ENCODE data around the gene PI16. TPM values are rescaled to one million over a fixed set of nuclear protein-coding genes. Genes with fewer than 3 reads are reported as not detected.

Gene PI16, protein sequence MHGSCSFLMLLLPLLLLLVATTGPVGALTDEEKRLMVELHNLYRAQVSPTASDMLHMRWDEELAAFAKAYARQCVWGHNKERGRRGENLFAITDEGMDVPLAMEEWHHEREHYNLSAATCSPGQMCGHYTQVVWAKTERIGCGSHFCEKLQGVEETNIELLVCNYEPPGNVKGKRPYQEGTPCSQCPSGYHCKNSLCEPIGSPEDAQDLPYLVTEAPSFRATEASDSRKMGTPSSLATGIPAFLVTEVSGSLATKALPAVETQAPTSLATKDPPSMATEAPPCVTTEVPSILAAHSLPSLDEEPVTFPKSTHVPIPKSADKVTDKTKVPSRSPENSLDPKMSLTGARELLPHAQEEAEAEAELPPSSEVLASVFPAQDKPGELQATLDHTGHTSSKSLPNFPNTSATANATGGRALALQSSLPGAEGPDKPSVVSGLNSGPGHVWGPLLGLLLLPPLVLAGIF
- total RNA-seq (2021) = 0.09 to 0.17 TPM in 2 of 3 replicates, not detected in the other
- not detected for Bru-seq, nascent RNA
- long read RNA-seq, experiment 1 = 0 reads
- long read RNA-seq, experiment 2 = 0 reads
- long read RNA-seq, experiment 3 = 0 reads

DNA sequence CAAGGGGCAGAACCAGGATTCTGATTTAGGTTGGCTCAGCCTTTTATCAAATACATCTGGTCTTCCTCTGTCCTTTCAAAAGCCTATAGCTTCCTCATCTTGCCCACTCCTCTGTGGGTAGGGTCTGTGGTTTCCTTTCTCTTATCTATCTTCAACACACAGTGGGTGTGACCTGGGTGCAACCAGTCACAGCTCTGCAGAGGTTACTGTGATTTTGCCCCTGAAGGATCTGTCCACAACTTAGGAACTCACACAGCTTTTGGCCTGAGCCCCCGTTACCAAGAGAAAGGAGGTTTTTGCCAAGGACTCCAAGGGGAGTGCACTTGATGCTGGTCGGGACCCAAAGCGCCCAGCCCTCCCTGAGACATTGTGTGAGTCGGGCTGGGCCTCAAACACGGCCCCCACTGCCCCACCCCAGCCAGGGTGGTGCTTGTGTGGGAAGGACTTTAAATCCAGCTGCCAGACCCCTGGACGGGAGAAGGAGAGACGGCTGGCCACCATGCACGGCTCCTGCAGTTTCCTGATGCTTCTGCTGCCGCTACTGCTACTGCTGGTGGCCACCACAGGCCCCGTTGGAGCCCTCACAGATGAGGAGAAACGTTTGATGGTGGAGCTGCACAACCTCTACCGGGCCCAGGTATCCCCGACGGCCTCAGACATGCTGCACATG lies at the start of gene PI16:
Gene PI16 (plus strand): TSS at position 477 of the 670 bp plus-strand sequence. CDS start 23 bp downstream, at position 500.
- H3K36me3 Mint-ChIP-seq = no peaks in the 10 kb centered on the region
- no peaks in the 10 kb centered on the region for H3K27me3 Mint-ChIP-seq (ENCODE audit: low read depth)
- H3K4me1 Mint-ChIP-seq = peaks cover 20% of the 10 kb centered on the region
- DNase-seq (ENCODE audit: low spot score) = peak; percentile 8
- no peak for TF ChIP-seq EMX1 (CRISPR knock-in tag; IDR thresholded peaks at IDR 0.05)
- TF ChIP-seq, protein P1, sequence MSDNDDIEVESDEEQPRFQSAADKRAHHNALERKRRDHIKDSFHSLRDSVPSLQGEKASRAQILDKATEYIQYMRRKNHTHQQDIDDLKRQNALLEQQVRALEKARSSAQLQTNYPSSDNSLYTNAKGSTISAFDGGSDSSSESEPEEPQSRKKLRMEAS (CRISPR knock-in tag; IDR thresholded peaks at IDR 0.05) = no peak
- TF ChIP-seq, protein P2, sequence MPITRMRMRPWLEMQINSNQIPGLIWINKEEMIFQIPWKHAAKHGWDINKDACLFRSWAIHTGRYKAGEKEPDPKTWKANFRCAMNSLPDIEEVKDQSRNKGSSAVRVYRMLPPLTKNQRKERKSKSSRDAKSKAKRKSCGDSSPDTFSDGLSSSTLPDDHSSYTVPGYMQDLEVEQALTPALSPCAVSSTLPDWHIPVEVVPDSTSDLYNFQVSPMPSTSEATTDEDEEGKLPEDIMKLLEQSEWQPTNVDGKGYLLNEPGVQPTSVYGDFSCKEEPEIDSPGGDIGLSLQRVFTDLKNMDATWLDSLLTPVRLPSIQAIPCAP (CRISPR knock-in tag; IDR thresholded peaks at IDR 0.05) = no peak
- TF ChIP-seq, protein P3, sequence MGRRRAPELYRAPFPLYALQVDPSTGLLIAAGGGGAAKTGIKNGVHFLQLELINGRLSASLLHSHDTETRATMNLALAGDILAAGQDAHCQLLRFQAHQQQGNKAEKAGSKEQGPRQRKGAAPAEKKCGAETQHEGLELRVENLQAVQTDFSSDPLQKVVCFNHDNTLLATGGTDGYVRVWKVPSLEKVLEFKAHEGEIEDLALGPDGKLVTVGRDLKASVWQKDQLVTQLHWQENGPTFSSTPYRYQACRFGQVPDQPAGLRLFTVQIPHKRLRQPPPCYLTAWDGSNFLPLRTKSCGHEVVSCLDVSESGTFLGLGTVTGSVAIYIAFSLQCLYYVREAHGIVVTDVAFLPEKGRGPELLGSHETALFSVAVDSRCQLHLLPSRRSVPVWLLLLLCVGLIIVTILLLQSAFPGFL (CRISPR knock-in tag; IDR thresholded peaks at IDR 0.05; ENCODE audit: borderline replicate concordance) = no peak
- TF ChIP-seq, protein P4, sequence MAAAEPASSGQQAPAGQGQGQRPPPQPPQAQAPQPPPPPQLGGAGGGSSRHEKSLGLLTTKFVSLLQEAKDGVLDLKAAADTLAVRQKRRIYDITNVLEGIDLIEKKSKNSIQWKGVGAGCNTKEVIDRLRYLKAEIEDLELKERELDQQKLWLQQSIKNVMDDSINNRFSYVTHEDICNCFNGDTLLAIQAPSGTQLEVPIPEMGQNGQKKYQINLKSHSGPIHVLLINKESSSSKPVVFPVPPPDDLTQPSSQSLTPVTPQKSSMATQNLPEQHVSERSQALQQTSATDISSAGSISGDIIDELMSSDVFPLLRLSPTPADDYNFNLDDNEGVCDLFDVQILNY (CRISPR knock-in tag; IDR thresholded peaks at IDR 0.05) = no peak
- no peak for TF ChIP-seq ZNF121 (CRISPR knock-in tag; IDR thresholded peaks at IDR 0.05)
- TF ChIP-seq, protein P5, sequence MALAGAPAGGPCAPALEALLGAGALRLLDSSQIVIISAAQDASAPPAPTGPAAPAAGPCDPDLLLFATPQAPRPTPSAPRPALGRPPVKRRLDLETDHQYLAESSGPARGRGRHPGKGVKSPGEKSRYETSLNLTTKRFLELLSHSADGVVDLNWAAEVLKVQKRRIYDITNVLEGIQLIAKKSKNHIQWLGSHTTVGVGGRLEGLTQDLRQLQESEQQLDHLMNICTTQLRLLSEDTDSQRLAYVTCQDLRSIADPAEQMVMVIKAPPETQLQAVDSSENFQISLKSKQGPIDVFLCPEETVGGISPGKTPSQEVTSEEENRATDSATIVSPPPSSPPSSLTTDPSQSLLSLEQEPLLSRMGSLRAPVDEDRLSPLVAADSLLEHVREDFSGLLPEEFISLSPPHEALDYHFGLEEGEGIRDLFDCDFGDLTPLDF (CRISPR knock-in tag; IDR thresholded peaks at IDR 0.05) = no peak
- TF ChIP-seq ESRRA (CRISPR knock-in tag; IDR thresholded peaks at IDR 0.05; ENCODE audit: borderline replicate concordance) = no peak
- TF ChIP-seq, protein P6, sequence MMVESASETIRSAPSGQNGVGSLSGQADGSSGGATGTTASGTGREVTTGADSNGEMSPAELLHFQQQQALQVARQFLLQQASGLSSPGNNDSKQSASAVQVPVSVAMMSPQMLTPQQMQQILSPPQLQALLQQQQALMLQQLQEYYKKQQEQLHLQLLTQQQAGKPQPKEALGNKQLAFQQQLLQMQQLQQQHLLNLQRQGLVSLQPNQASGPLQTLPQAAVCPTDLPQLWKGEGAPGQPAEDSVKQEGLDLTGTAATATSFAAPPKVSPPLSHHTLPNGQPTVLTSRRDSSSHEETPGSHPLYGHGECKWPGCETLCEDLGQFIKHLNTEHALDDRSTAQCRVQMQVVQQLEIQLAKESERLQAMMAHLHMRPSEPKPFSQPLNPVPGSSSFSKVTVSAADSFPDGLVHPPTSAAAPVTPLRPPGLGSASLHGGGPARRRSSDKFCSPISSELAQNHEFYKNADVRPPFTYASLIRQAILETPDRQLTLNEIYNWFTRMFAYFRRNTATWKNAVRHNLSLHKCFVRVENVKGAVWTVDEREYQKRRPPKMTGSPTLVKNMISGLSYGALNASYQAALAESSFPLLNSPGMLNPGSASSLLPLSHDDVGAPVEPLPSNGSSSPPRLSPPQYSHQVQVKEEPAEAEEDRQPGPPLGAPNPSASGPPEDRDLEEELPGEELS (CRISPR knock-in tag; IDR thresholded peaks at IDR 0.05) = no peak
- TF ChIP-seq, protein P7, sequence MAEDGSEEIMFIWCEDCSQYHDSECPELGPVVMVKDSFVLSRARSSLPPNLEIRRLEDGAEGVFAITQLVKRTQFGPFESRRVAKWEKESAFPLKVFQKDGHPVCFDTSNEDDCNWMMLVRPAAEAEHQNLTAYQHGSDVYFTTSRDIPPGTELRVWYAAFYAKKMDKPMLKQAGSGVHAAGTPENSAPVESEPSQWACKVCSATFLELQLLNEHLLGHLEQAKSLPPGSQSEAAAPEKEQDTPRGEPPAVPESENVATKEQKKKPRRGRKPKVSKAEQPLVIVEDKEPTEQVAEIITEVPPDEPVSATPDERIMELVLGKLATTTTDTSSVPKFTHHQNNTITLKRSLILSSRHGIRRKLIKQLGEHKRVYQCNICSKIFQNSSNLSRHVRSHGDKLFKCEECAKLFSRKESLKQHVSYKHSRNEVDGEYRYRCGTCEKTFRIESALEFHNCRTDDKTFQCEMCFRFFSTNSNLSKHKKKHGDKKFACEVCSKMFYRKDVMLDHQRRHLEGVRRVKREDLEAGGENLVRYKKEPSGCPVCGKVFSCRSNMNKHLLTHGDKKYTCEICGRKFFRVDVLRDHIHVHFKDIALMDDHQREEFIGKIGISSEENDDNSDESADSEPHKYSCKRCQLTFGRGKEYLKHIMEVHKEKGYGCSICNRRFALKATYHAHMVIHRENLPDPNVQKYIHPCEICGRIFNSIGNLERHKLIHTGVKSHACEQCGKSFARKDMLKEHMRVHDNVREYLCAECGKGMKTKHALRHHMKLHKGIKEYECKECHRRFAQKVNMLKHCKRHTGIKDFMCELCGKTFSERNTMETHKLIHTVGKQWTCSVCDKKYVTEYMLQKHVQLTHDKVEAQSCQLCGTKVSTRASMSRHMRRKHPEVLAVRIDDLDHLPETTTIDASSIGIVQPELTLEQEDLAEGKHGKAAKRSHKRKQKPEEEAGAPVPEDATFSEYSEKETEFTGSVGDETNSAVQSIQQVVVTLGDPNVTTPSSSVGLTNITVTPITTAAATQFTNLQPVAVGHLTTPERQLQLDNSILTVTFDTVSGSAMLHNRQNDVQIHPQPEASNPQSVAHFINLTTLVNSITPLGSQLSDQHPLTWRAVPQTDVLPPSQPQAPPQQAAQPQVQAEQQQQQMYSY (CRISPR knock-in tag; IDR thresholded peaks at IDR 0.05) = no peak
- no peak for TF ChIP-seq JUN (CRISPR knock-in tag; IDR thresholded peaks at IDR 0.05)
- no peak for TF ChIP-seq SOX15 (CRISPR knock-in tag; IDR thresholded peaks at IDR 0.05)
- no peak for TF ChIP-seq TEAD1 (CRISPR knock-in tag; IDR thresholded peaks at IDR 0.05)
- TF ChIP-seq, protein P8, sequence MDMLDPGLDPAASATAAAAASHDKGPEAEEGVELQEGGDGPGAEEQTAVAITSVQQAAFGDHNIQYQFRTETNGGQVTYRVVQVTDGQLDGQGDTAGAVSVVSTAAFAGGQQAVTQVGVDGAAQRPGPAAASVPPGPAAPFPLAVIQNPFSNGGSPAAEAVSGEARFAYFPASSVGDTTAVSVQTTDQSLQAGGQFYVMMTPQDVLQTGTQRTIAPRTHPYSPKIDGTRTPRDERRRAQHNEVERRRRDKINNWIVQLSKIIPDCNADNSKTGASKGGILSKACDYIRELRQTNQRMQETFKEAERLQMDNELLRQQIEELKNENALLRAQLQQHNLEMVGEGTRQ (CRISPR knock-in tag; IDR thresholded peaks at IDR 0.05) = no peak
- TF ChIP-seq GABPB1 (CRISPR knock-in tag; IDR thresholded peaks at IDR 0.05) = no peak
- no peak for TF ChIP-seq GRHL2 (CRISPR knock-in tag; IDR thresholded peaks at IDR 0.05; ENCODE audit: insufficient replicate concordance, severe bottlenecking)
- TF ChIP-seq, protein P9, sequence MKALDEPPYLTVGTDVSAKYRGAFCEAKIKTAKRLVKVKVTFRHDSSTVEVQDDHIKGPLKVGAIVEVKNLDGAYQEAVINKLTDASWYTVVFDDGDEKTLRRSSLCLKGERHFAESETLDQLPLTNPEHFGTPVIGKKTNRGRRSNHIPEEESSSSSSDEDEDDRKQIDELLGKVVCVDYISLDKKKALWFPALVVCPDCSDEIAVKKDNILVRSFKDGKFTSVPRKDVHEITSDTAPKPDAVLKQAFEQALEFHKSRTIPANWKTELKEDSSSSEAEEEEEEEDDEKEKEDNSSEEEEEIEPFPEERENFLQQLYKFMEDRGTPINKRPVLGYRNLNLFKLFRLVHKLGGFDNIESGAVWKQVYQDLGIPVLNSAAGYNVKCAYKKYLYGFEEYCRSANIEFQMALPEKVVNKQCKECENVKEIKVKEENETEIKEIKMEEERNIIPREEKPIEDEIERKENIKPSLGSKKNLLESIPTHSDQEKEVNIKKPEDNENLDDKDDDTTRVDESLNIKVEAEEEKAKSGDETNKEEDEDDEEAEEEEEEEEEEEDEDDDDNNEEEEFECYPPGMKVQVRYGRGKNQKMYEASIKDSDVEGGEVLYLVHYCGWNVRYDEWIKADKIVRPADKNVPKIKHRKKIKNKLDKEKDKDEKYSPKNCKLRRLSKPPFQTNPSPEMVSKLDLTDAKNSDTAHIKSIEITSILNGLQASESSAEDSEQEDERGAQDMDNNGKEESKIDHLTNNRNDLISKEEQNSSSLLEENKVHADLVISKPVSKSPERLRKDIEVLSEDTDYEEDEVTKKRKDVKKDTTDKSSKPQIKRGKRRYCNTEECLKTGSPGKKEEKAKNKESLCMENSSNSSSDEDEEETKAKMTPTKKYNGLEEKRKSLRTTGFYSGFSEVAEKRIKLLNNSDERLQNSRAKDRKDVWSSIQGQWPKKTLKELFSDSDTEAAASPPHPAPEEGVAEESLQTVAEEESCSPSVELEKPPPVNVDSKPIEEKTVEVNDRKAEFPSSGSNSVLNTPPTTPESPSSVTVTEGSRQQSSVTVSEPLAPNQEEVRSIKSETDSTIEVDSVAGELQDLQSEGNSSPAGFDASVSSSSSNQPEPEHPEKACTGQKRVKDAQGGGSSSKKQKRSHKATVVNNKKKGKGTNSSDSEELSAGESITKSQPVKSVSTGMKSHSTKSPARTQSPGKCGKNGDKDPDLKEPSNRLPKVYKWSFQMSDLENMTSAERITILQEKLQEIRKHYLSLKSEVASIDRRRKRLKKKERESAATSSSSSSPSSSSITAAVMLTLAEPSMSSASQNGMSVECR (CRISPR knock-in tag; IDR thresholded peaks at IDR 0.05; ENCODE audit: borderline replicate concordance) = no peak
- CTCF ChIA-PET = interaction anchor here (0.9 to 2.0 kb wide), 4 partner anchors 41 to 172 kb away, joined by 3 to 8 read pairs (median 5); no protein-coding TSS in a partner anchor
- no peak within 1 kb of the TSS for H3K27ac Mint-ChIP-seq
- no peak for ATAC-seq
- POLR2A ChIA-PET = no interaction called here
- no peak within 1 kb of the TSS for H3K4me3 Mint-ChIP-seq
- no peaks in the 10 kb centered on the region for H3K9me3 Mint-ChIP-seq
